Measurements from ENCODE around the gene STXBP1.

- no peak for TF ChIP-seq CTCF (IDR thresholded peaks at IDR 0.05; ENCODE audit: low read depth, low read length)
- no peak for TF ChIP-seq EZH2phosphoT487 (IDR thresholded peaks at IDR 0.05; ENCODE audit: low read depth)
Measured at GRCh38 chr9:127714020-127714750, 102.1 kb downstream of the STXBP1 start.
